GM21717 (cell line): ENCODE data around the gene MBD3L4.
"Not testable (repeated sequence)": the region's sequence is repeated elsewhere in the genome, so short reads cannot be mapped to it uniquely, and the experiment has no call there.

Experiments used
- ATAC-seq: cut with Tn5 transposase; IDR thresholded peaks from one replicate; pipeline ENCODE4 v1.9.1; 2021; ENCODE audit warnings: mild to moderate bottlenecking, moderate library complexity; ENCODE audit not compliant: unreplicated experiment

MBD3L4 gene

GRCh38 chr19:7040079-7040478 lies at the start of gene MBD3L4:
Gene MBD3L4, minus strand, starts transcription at chr19:7040179. Its CDS starts 35 bp downstream, at chr19:7040144.
- not testable (repeated sequence) for ATAC-seq

DNA sequence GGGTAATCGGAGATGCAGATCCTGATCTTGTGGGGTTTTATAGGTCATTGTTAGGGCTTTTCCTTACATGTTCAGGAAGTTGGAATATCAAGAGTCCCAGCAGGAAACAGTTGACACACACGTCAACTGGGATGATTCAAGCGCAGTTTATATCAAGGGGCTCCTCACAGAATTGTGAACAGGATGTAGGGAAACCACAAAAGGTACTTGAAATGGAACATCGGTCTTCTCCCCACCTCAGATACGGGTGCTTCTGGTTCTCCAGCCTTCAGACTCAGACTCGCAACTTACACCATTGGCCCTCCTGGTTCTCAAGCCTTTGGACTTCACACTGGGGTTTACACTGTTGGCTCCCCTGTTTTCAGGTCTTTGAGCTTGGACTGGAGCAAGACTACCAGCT lies 49.0 kb upstream of the MBD3L4 start:
- ATAC-seq = no peak

DNA sequence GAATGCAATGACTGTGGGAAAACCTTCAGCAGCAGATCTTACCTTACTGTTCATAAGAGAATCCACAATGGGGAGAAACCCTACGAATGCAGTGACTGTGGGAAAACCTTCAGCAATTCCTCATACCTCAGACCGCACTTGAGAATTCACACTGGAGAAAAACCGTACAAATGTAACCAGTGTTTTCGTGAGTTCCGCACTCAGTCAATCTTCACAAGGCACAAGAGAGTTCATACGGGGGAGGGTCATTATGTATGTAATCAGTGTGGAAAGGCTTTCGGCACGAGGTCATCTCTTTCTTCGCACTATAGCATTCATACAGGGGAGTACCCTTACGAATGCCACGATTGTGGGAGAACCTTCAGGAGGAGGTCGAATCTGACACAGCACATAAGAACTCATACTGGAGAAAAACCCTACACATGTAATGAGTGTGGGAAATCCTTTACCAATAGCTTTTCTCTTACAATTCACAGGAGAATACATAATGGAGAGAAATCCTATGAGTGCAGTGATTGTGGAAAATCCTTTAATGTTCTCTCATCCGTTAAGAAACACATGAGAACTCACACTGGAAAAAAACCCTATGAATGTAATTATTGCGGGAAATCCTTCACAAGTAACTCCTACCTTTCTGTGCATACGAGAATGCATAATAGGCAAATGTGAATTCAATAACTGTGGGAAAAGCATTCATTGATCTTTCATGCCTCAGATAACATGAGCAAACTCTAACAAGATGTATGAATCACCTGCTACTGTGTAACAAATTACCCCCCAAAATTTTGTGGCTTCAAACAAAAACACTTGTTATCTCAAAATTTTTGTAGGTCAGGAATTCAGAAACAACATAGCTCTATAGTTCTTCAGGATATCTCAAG lies 43.3 kb upstream of the MBD3L4 start:
- ATAC-seq = no peak

DNA sequence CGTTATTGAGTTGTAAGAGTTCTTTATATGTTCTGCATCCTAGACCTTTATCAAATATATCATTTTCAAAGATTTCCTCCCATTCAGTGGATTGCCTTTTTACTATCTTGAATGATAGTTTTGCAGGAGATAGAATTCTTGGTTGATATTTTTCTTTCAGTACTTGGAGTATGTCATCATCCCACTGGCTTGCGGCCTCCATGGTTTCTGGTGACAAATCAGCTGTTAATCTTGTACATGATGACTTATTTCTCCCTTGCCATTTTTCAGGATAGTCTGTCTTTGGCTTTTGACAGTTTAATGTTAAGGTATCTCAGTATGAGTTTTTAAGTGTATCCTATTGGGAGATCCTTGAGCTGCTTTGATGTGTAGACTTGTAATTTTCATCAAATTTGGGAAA lies 38.0 kb upstream of the MBD3L4 start:
- no peak for ATAC-seq

DNA sequence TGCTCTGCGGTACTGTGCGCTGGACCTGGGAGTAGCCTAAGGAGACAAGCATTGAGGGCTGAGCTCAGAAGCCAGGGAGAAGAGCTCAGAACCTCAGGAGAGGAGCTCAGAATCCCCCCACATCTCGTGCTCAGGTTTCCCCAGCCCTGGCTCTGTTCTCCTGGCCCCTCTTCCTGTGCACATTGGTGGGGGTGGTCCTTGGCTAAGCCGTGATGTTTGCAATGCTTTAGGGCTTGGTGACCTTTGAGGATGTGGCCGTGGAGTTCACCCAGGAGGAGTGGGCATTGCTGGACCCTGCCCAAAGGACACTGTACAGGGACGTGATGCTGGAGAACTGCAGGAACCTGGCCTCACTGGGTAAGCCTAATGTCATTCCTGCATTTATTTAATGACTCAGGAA lies 36.2 kb upstream of the MBD3L4 start:
- no peak for ATAC-seq

DNA sequence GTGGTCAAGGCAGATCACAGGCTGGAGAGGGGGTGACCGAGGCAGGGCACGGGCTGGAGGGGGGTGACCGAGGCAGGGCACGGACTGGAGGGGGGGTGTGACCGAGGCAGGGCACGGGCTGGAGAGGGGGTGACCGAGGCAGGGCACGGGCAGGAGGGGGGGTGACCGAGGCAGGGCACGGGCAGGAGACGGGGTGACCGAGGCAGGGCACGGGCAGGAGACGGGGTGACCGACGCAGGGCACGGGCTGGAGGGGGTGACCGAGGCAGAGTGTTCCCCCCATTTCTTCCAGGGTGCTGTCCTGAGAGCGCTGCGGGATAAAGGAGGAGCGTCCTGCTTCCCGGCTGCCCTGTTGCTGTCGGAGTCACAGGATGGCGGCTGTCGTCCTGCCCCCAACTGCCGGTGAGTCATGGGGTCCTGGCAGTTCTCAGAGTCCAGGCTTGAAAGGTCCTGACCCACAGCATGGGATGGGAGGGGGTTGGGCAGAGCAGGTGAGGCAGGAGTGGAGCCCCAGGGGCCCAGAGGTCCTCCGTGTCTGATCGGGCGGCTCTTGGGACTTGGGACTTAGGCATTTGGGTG lies 34.8 kb upstream of the MBD3L4 start:
- ATAC-seq = no peak

DNA sequence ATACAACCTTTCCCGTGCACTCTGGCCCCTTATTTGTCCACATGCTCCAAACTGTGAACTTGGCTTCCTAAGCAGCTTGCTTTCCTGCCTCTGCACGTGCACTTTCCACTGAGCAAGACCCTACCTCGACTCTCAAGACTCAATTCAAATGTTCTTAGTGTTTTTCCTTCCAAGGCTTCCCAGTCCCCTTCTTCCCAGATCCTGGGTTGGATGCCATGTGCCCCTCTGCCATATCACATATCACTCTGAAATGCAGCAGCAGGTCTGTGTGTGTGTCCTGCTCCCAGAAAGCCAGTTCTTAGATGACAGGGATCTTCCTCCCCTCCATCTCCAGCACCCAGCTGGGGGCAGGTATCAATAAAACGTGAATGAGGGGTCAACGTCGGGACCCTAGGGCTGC lies 32.6 kb upstream of the MBD3L4 start:
- ATAC-seq = no peak

DNA sequence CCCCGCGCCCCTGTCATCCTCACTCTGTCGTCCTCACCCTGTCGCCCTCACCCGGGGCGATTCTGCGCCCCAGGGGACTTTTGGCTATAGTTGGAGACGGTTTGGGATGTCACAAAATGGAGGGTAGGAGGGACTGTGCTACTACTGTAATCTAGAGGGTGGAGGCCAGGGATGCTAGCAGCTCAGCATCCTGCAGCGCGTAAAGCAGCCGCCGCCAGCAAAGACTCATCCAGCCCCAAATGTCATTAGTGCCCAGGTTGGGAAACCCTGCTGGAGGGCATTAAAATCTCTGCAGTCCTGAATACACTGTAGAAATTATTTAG lies 29.9 kb upstream of the MBD3L4 start:
- ATAC-seq = peak; percentile 19

GRCh38 chr19:7069042-7069903 lies 29.3 kb upstream of the MBD3L4 start, which contains the start of gene ZNF557:
Gene ZNF557, plus strand, starts transcription at chr19:7069703. Its CDS starts 5,372 bp downstream, at chr19:7075075.
- peak; percentile 89 for ATAC-seq

DNA sequence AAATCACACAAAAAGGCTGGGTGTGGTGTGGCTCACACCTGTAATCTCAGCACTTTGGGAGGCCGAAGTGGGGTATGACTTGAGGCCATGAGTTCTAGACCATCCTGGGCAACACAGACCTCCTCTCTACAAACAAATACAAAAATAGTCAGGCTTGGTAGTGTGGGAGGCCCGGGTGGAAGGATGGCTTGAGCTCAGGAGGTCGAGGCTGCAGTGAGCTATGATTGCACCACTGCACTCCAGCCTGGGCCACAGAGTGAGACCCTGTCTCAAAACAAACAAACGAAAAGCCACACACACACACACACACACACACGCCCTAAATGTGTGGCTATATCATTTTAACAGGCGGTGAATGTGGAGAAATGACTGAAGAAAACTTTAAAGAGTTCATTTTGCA lies 28.6 kb upstream of the MBD3L4 start:
- ATAC-seq = no peak

DNA sequence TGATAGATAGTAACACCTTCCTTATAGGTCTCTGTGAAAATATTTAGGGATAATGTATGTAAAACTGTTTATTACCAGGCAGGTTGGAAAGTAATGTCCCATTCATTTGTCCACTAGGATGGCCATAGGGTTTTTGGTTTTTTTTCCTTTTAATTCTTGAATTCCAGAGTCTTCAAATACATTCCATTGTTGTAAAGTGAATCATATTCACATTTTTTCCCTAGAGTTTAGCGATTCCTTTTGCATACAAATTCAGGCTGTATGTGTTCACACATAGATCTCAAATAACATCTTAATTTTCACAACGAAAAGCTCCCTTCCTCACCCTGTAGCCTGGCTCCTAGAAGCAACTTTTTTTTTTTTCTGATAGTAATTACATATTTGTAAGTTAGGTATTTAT lies 27.7 kb upstream of the MBD3L4 start:
- no peak for ATAC-seq

- ATAC-seq = not testable (repeated sequence)
Measured at GRCh38 chr19:7067122-7067521, 27.1 kb upstream of the MBD3L4 start.

DNA sequence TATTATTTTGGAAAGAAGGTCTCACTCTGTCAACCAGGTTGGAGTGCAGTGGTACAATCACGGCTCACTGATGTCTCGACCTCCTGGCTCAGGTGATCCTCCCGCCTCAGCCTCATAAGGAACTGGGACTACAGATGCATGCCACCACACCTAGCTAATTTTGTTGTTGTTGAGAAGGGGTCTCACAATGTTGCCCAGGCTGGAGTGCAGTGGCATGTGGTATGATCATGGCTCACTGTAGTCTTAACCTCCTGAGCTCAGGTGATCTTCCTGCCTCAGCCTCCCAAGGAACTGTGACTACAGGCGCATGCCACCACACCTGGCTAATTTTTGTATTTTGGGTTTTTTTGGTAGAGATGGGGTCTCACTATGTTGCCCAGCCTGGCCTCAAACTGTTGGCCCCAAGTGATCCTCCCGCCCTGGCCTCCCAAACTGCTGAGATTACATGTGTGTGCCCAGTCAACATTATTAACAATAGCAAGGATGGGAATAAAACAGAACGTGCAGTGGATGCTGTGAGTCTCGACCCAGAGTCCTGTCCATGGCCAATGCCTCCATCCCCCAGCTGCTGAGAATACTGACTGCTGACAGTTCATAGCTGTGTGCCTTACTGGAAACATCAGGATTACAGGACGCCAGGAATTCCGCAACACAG lies 23.9 kb upstream of the MBD3L4 start:
- no peak for ATAC-seq

GRCh38 chr19:7063339-7063738 lies 23.4 kb upstream of the MBD3L4 start:
- ATAC-seq = no peak

DNA sequence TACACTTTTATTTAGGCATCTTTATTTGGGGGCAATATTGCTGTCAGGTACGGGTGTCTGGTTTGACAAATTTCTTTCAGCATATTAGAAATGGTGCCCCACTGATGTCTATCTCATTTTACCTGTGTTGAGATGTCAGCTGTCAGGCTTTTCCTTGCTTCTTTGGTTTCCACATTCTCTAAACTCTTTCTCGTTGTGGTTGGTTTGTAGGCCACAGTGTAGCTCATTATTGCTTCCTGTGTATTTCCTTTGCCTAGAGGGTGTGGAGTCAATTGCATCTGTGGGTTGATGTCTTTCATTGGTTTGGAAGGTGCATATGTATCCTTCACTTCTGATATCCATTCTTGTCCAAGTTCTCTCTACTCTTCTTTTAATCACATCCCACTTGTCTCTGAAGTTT lies 20.0 kb upstream of the MBD3L4 start:
- ATAC-seq = not testable (repeated sequence)

DNA sequence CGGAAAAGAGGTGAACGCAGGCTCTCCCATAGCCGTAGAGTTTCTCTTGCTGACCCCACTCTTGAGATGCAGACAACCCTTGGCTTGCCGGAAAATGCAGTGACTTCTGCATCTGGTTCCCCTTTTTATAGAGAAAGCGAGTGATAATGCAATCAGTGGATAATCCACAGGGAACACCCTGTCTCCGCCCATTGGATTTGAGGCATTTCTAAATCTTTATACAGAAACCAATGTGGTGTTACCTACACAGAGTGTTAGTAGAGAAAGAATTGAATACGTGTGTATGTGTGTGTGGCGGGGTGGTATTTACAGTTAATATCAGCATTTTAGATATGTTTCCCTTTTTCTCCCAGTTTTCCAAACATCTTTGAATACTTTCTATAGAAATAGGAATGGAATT lies 18.6 kb upstream of the MBD3L4 start, which contains the start of gene MBD3L3:
Gene MBD3L3, minus strand, starts transcription at position 101 of the 400 bp plus-strand sequence. Its CDS starts 71 bp downstream, at position 30.
- ATAC-seq = not testable (repeated sequence)

DNA sequence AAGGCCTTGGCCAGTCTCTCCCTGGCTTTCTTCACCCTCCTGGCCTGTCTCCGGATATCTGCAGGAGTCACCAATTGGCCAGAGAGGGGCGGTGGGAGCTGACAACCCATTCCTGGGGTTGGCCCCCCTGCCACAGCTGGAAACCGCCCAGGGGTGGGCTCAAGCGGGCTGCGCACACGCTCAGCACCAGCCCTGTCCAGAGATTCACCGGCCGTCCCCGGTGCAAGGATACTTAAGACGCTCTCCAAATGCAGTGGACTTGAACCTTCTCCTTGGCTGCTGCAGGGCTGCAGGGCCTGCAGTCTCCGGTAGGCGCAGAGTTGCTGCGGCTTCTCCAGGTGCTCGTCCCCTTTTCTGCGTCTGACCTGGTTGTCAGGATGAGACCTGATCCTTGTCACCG lies 16.4 kb upstream of the MBD3L4 start:
- ATAC-seq = not testable (repeated sequence)

GRCh38 chr19:7055679-7056078 lies 15.7 kb upstream of the MBD3L4 start:
- ATAC-seq = not testable (repeated sequence)

GRCh38 chr19:7054635-7055368 lies 14.8 kb upstream of the MBD3L4 start:
- not testable (repeated sequence) for ATAC-seq

DNA sequence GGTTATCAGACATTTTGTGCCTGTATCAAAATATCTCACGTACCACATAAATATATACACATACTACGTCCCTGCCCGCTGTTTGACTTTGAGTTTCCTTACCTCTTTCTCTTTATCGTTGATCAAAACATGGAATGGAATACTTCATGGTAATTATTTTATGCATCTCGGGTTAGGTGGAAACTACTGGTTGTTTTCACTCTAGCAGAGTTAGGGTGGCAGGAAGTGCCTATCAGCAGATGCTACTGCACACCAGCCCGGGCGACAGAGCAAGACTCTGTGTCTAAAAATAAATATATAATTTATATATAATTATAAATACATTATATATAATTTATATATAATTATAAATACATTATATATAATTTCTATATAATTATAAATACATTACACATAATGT lies 12.9 kb upstream of the MBD3L4 start:
- ATAC-seq = not testable (repeated sequence)
